Breast epithelium (tissue), 3 donors: Measurements from ENCODE around the gene LRRC32.

ENCODE experiments used
- CTCF ChIP-seq, 3 donors: fragments of 450-650 bp; IDR thresholded peaks; one replicate each; pipeline ENCODE4 v1.5.1; 2016 to 2017; ENCODE audit warnings: antibody characterized with exemption in 3 of 3, mild to moderate bottlenecking in 3 of 3, moderate library complexity in 3 of 3
- POLR2A ChIP-seq: fragments of 450-650 bp; IDR thresholded peaks from one replicate; pipeline ENCODE4 v1.6.1; 2016; ENCODE audit warnings: antibody characterized with exemption, mild to moderate bottlenecking, moderate library complexity
- POLR2AphosphoS5 ChIP-seq, 3 donors: sonication (generic); formaldehyde crosslinking; IDR thresholded peaks; one replicate each; pipeline ENCODE4 v1.6.1; 2017; ENCODE audit warnings: antibody characterized with exemption in 3 of 3

GRCh38 chr11:76662656-76663485 lies 7.7 kb downstream of the LRRC32 start:
- TF ChIP-seq POLR2AphosphoS5 (IDR thresholded peaks at IDR 0.05) (no peak), CTCF (IDR thresholded peaks at IDR 0.05) (no peak), POLR2A (no peak)
